Measurements from ENCODE around the gene KRT79. TPM values are rescaled to one million over a fixed set of nuclear protein-coding genes. Genes with fewer than 3 reads are reported as not detected.

KRT79 gene
- total and polyA plus RNA-seq, 4 donors = not detected

DNA sequence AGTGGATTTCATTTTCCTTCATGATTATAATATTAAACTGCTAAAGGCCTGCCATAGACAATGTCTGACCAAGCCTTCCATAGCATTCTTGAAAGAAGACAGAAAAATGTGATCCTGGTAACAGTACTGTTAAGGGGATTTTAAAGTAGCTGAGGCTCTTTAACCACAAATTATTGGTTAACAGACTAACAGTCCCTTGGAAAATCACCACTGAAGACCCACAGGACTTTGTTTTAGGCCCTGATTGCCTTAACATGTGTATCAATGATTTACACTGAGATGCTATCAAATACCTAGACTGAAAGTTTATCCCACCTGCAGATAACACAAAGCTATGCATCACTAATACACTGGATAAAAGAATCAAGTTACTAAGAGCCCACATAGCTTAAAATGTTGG, 6.0 kb downstream of the KRT79 start:
- no peak overlapping the region for H3K9ac ChIP-seq (ENCODE audit: low read depth in 1 of 2, low read length in 2 of 2)
- H3K27ac ChIP-seq (ENCODE audit: low read depth in 1 of 2, low read length in 2 of 2) = no peak overlapping the region
- no peak overlapping the region for H3K4me3 ChIP-seq (ENCODE audit: low read depth in 1 of 3, low read length in 3 of 3)
- no peaks in the 10 kb centered on the region for H3K27me3 ChIP-seq (ENCODE audit: control insufficient read depth in 4 of 4, insufficient read depth in 4 of 4, low read length in 3 of 4)
- H3K36me3 ChIP-seq (ENCODE audit: control insufficient read depth in 4 of 4, insufficient read depth in 3 of 4, low read depth in 1 of 4, low read length in 3 of 4) = no peaks in the 10 kb centered on the region
- DNase-seq (ENCODE audit: low spot score) = no peak
- no peaks in the 10 kb centered on the region for H3K9me3 ChIP-seq (ENCODE audit: control insufficient read depth in 4 of 4, low read length in 3 of 4)
- no peaks in the 10 kb centered on the region for H3K4me1 ChIP-seq (ENCODE audit: control insufficient read depth in 4 of 4, insufficient read depth in 4 of 4, low read length in 3 of 4)
- TF ChIP-seq TAF1 (conservative IDR thresholded peaks at IDR 0.05) (no peak), FOXA1 (IDR thresholded peaks at IDR 0.05) (no peak), YY1 (IDR thresholded peaks at IDR 0.05) (no peak), RXRA (IDR thresholded peaks at IDR 0.05) (no peak), NR2F2 (IDR thresholded peaks at IDR 0.05) (no peak), HNF4G (IDR thresholded peaks at IDR 0.05) (no peak), SP1 (IDR thresholded peaks at IDR 0.05) (no peak), JUND (IDR thresholded peaks at IDR 0.05) (no peak)
- TF ChIP-seq, protein P1, sequence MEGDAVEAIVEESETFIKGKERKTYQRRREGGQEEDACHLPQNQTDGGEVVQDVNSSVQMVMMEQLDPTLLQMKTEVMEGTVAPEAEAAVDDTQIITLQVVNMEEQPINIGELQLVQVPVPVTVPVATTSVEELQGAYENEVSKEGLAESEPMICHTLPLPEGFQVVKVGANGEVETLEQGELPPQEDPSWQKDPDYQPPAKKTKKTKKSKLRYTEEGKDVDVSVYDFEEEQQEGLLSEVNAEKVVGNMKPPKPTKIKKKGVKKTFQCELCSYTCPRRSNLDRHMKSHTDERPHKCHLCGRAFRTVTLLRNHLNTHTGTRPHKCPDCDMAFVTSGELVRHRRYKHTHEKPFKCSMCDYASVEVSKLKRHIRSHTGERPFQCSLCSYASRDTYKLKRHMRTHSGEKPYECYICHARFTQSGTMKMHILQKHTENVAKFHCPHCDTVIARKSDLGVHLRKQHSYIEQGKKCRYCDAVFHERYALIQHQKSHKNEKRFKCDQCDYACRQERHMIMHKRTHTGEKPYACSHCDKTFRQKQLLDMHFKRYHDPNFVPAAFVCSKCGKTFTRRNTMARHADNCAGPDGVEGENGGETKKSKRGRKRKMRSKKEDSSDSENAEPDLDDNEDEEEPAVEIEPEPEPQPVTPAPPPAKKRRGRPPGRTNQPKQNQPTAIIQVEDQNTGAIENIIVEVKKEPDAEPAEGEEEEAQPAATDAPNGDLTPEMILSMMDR (IDR thresholded peaks at IDR 0.05; ENCODE audit: low read depth, low read length, missing input control) = no peak

DNA sequence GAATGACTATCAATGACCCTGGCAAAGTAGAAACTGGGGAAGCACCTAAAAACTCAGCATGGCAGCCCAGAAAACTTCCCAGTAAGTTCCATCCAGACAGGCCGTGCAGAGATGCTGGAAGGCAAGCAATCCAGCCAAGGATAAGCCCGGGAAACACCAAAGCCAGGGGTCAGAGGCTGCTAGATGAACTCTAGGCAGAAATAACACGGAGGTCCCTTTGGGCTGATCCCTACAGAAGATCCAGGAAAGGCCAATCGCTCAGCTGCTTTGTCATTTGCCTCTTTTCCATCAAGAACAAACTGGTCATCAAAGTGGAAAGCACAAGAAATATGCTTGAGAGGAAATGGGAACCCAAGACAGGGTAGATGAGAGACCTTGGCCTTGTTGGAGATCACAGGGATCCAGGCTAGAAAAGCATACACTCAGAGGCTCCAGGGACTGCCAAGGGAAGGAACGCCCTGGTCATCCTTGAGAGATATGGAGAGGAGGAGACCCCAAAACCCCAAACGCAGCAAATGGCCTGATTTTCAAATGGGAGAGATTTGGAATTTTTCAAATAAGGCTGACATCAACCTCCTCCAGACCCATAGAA, 6.5 kb downstream of the KRT79 start:
- TF ChIP-seq YY1 (IDR thresholded peaks at IDR 0.05) (no peak), SP1 (IDR thresholded peaks at IDR 0.05) (no peak), HNF4A (conservative IDR thresholded peaks at IDR 0.05) (no peak), JUND (IDR thresholded peaks at IDR 0.05) (no peak), TAF1 (conservative IDR thresholded peaks at IDR 0.05) (no peak), HNF4G (IDR thresholded peaks at IDR 0.05) (no peak), RXRA (IDR thresholded peaks at IDR 0.05) (no peak), GABPA (IDR thresholded peaks at IDR 0.05 in 1 of 2, conservative IDR thresholded peaks at IDR 0.05 in 1 of 2) (no peak), FOXA1 (IDR thresholded peaks at IDR 0.05) (no peak), FOXA2 (IDR thresholded peaks at IDR 0.05) (no peak)
- TF ChIP-seq, protein P2, sequence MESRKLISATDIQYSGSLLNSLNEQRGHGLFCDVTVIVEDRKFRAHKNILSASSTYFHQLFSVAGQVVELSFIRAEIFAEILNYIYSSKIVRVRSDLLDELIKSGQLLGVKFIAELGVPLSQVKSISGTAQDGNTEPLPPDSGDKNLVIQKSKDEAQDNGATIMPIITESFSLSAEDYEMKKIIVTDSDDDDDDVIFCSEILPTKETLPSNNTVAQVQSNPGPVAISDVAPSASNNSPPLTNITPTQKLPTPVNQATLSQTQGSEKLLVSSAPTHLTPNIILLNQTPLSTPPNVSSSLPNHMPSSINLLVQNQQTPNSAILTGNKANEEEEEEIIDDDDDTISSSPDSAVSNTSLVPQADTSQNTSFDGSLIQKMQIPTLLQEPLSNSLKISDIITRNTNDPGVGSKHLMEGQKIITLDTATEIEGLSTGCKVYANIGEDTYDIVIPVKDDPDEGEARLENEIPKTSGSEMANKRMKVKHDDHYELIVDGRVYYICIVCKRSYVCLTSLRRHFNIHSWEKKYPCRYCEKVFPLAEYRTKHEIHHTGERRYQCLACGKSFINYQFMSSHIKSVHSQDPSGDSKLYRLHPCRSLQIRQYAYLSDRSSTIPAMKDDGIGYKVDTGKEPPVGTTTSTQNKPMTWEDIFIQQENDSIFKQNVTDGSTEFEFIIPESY (IDR thresholded peaks at IDR 0.05) = no peak
- TF ChIP-seq, protein P1 (IDR thresholded peaks at IDR 0.05; ENCODE audit: low read depth, low read length, missing input control) = no peak
- TF ChIP-seq, protein P3, sequence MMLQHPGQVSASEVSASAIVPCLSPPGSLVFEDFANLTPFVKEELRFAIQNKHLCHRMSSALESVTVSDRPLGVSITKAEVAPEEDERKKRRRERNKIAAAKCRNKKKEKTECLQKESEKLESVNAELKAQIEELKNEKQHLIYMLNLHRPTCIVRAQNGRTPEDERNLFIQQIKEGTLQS (IDR thresholded peaks at IDR 0.05) = no peak
- TF ChIP-seq, protein P4, sequence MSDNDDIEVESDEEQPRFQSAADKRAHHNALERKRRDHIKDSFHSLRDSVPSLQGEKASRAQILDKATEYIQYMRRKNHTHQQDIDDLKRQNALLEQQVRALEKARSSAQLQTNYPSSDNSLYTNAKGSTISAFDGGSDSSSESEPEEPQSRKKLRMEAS (IDR thresholded peaks at IDR 0.05) = no peak
- no peaks in the 10 kb centered on the region for H3K9me3 ChIP-seq (ENCODE audit: control insufficient read depth in 4 of 4, low read length in 3 of 4)
- no peak overlapping the region for H3K4me3 ChIP-seq (ENCODE audit: low read depth in 1 of 3, low read length in 3 of 3)
- no peaks in the 10 kb centered on the region for H3K27me3 ChIP-seq (ENCODE audit: control insufficient read depth in 4 of 4, insufficient read depth in 4 of 4, low read length in 3 of 4)
- H3K9ac ChIP-seq (ENCODE audit: low read depth in 1 of 2, low read length in 2 of 2) = no peak overlapping the region
- WGBS = 82% methylated on average over 6 of the region's 6 CpGs
- H3K27ac ChIP-seq (ENCODE audit: low read depth in 1 of 2, low read length in 2 of 2) = no peak overlapping the region
- no peaks in the 10 kb centered on the region for H3K36me3 ChIP-seq (ENCODE audit: control insufficient read depth in 4 of 4, insufficient read depth in 3 of 4, low read depth in 1 of 4, low read length in 3 of 4)
- H3K4me1 ChIP-seq (ENCODE audit: control insufficient read depth in 4 of 4, insufficient read depth in 4 of 4, low read length in 3 of 4) = no peaks in the 10 kb centered on the region
- DNase-seq (ENCODE audit: low spot score) = no peak
